Testis (tissue), 2 donors: ENCODE data around the gene GNAI3.

Source experiments
- POLR2A ChIP-seq: fragments of 450-650 bp; IDR thresholded peaks from one replicate; pipeline ENCODE4 v1.6.1; 2017; ENCODE audit warnings: antibody characterized with exemption, mild to moderate bottlenecking, moderate library complexity
- TF ChIP-seq, protein P1 (sequence below), 3 experiments: fragments of 450-650 bp in 2 of 3; fragments of 200-600 bp in 1 of 3; sonication (generic) in 1 of 3; IDR thresholded peaks; one replicate each; pipeline ENCODE4 v1.5.1; 2016 to 2019; ENCODE audit warnings: antibody characterized with exemption in 3 of 3, mild to moderate bottlenecking in 2 of 3, moderate library complexity in 1 of 3

DNA sequence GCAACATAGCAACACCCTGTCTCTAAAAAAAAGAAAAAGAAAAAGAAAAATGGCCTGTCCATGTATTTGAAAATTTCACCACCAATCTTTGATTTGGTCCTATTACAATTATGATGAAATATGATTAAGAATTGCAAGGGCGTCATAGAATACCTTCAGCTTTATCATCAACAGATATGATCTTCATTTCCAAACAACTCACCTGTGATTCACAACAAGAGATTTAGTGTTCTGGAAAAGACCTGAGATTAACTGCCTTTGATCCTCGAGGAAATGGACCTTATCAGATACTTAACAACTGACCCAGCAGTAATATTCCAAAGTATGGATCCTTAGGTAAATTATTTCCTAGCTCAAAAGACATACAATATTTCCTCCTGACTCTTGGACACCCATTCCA lies 104.0 kb downstream of the GNAI3 start:
- TF ChIP-seq, protein P1, sequence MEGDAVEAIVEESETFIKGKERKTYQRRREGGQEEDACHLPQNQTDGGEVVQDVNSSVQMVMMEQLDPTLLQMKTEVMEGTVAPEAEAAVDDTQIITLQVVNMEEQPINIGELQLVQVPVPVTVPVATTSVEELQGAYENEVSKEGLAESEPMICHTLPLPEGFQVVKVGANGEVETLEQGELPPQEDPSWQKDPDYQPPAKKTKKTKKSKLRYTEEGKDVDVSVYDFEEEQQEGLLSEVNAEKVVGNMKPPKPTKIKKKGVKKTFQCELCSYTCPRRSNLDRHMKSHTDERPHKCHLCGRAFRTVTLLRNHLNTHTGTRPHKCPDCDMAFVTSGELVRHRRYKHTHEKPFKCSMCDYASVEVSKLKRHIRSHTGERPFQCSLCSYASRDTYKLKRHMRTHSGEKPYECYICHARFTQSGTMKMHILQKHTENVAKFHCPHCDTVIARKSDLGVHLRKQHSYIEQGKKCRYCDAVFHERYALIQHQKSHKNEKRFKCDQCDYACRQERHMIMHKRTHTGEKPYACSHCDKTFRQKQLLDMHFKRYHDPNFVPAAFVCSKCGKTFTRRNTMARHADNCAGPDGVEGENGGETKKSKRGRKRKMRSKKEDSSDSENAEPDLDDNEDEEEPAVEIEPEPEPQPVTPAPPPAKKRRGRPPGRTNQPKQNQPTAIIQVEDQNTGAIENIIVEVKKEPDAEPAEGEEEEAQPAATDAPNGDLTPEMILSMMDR (IDR thresholded peaks at IDR 0.05) = no peak
- no peak for TF ChIP-seq POLR2A
